K562 (cell line): ENCODE data around the gene NAGS. TPM values are rescaled to one million over a fixed set of nuclear protein-coding genes. Genes with fewer than 3 reads are reported as not detected.

Experiments
- ATAC-seq: fragments of 200-7000 bp; cut with Tn5 transposase; 3 replicates; pipeline ENCODE4 v1.9.1; 2020; ENCODE audit warnings: moderate library complexity
- BruUV-seq: library from RNA; stranded (reverse); fragments of 400-500 nt; replicated peaks from 2 replicates; lab custom pipeline; 2021; lab: Mats Ljungman, UMichigan
- CTCF ChIA-PET: fragments of 300-600 bp; formaldehyde crosslinking; extraction: SDS; loops from one replicate; lab custom pipeline; 2021; ENCODE audit warnings: low intra/inter-chr PET ratio; lab: Yijun Ruan, JAX
- POLR2A ChIA-PET: fragments of 300-600, 350-650 bp; sonication (Branson Sonifier 250); formaldehyde crosslinking; extraction: SDS; loops from one replicate; lab custom pipeline; 2021; ENCODE audit warnings: antibody characterized with exemption, inconsistent platforms; lab: Yijun Ruan, JAX
- DNase-seq, 4 experiments: peaks; one replicate each; pipeline versions ENCODE4 v3.0.0 to v3.0.0-alpha.2; 2011 to 2018; ENCODE audit warnings: low spot score in 3 of 4, mixed read lengths in 3 of 4; ENCODE audit errors: extremely low read depth in 1 of 4
- FAIRE-seq: peaks from 2 replicates; lab custom pipeline; 2011; peaks lifted over from hg19 to GRCh38; lab: Jason Lieb, UNC
- H2AFZ ChIP-seq: 2 replicates; pipeline ENCODE4 v1.6.0; 2011; ENCODE audit warnings: low read depth, low read length, control low read depth, inconsistent platforms
- H3K27ac ChIP-seq: fragments of 200-600 bp; 3 replicates; pipeline ENCODE4 v1.8.0; 2011; ENCODE audit warnings: low read depth, mild to moderate bottlenecking, control low read depth, inconsistent platforms, low read length, moderate library complexity, mixed read lengths; ENCODE audit errors: extremely low read depth
- H3K27me3 ChIP-seq, 2 experiments: fragments of 300-600 bp in 1 of 2; 2 replicates in 1 of 2; 3 replicates in 1 of 2; pipeline versions ENCODE4 v1.6.0 to v1.8.0; 2011; ENCODE audit warnings: inconsistent platforms in 2 of 2, low read length in 2 of 2, mild to moderate bottlenecking in 1 of 2, mixed read lengths in 1 of 2, moderate library complexity in 1 of 2; ENCODE audit not compliant: control insufficient read depth in 2 of 2, insufficient read depth in 2 of 2
- H3K36me3 ChIP-seq: fragments of 300-600 bp; 3 replicates; pipeline ENCODE4 v1.8.0; 2011; ENCODE audit warnings: mild to moderate bottlenecking, low read length, inconsistent platforms; ENCODE audit not compliant: control insufficient read depth, insufficient read depth
- H3K4me1 ChIP-seq, 2 experiments: fragments of 200-600 bp in 1 of 2; replicated peaks in 1 of 2; 2 replicates in 1 of 2; 3 replicates in 1 of 2; pipeline versions ENCODE4 v1.5.1 to v1.8.0; 2011; ENCODE audit warnings: inconsistent platforms in 2 of 2, low read length in 2 of 2, mild to moderate bottlenecking in 1 of 2, mixed read lengths in 1 of 2, moderate library complexity in 1 of 2; ENCODE audit not compliant: control insufficient read depth in 2 of 2, insufficient read depth in 2 of 2
- H3K4me2 ChIP-seq: 2 replicates; pipeline ENCODE4 v1.6.1; 2011; ENCODE audit warnings: low read length, control low read depth, inconsistent platforms, mixed read lengths; ENCODE audit not compliant: insufficient read depth
- H3K4me3 ChIP-seq: fragments of 200-600 bp; sonication (generic), shearing (Covaris generic); 2 replicates; pipeline ENCODE4 v1.5.1; 2016; ENCODE audit warnings: control low read depth, inconsistent platforms
- H3K79me2 ChIP-seq: fragments of 200-600 bp; 3 replicates; pipeline ENCODE4 v1.8.0; 2011; ENCODE audit warnings: low read length, inconsistent platforms; ENCODE audit not compliant: control insufficient read depth, insufficient read depth
- H3K9ac ChIP-seq, 2 experiments: 2 replicates each; pipeline versions ENCODE4 v1.6.0 to v1.6.1; 2011; ENCODE audit warnings: low read depth in 2 of 2, low read length in 2 of 2, control low read depth in 1 of 2, inconsistent platforms in 1 of 2, mild to moderate bottlenecking in 1 of 2, mixed read lengths in 1 of 2; ENCODE audit not compliant: insufficient read depth in 1 of 2
- H3K9me1 ChIP-seq: one replicate; pipeline ENCODE4 v1.6.0; 2011; ENCODE audit warnings: inconsistent platforms, mild to moderate bottlenecking, low read length, moderate library complexity; ENCODE audit not compliant: control insufficient read depth, insufficient read depth
- H3K9me3 ChIP-seq: replicated peaks from 2 replicates; pipeline ENCODE4 v1.5.1; 2011; ENCODE audit warnings: low read depth, low read length, inconsistent platforms; ENCODE audit not compliant: control insufficient read depth, insufficient read depth
- H4K20me1 ChIP-seq: replicated peaks from 2 replicates; pipeline ENCODE4 v1.6.1; 2011; ENCODE audit warnings: low read length, inconsistent platforms, mixed read lengths; ENCODE audit not compliant: control insufficient read depth, insufficient read depth
- FOXK1 ChIP-seq: sonication (generic); formaldehyde crosslinking; IDR thresholded peaks from 2 replicates; pipeline ENCODE4 v1.8.0; 2022; ENCODE audit warnings: missing genetic modification reagents, mild to moderate bottlenecking, borderline replicate concordance
- HCFC1 ChIP-seq: IDR thresholded peaks from 2 replicates; pipeline ENCODE4 v1.6.1; 2012; ENCODE audit warnings: low read depth, low read length, improper control_type of control experiment
- PCBP1 ChIP-seq: fragments of 200-400 bp; formaldehyde crosslinking; IDR thresholded peaks from 2 replicates; pipeline ENCODE4 v1.6.1; 2018; ENCODE audit warnings: mild to moderate bottlenecking, low read depth, low read length; ENCODE audit not compliant: poor library complexity, severe bottlenecking
- PML ChIP-seq: IDR thresholded peaks from 2 replicates; pipeline ENCODE4 v1.6.1; 2012; ENCODE audit warnings: low read length, inconsistent platforms
- RHOXF2B ChIP-seq: fragments of 250-450 bp; sonication (Bioruptor Pico); conservative IDR thresholded peaks from 2 replicates; pipeline ENCODE4 v1.5.1; 2021
- WGBS: fragments of 100-300 bp; shearing (Covaris generic); methylation state at CpG from one replicate; pipeline ENCODE4 v1.1.6; 2016; ENCODE audit warnings: low coverage, mixed read lengths; ENCODE audit not compliant: insufficient coverage; ENCODE audit errors: missing lambda C conversion rate; 5-methylcytosine and 5-hydroxymethylcytosine counted together
- in situ Hi-C: fragments of 300-500 bp; cut with MboI; formaldehyde crosslinking; loops from 4 replicates; pipeline ENCODE4 v1.15.0; 2018; ENCODE audit warnings: inconsistent platforms, mixed read lengths
- intact Hi-C: fragments of 100-400 bp; cut with micrococcal nuclease; formaldehyde crosslinking; loops from 2 replicates; pipeline ENCODE4 v1.14.2; 2022
- polyA plus RNA-seq, 8 experiments: library from polyadenylated mRNA; depleted of rRNA in 4 of 8; stranded (reverse) in 5 of 8; unstranded in 3 of 8; fragments of >200 nt; fragmentation: Nextera tagmentation in 2 of 8; fragmentation: Illumina TruSeq in 1 of 8; extraction: Ambion mirVana in 2 of 8; extraction: Trizol in 1 of 8; gene quantifications; 2 replicates each; pipeline versions ENCODE4 v1.2.1 to v1.2.3, GENCODE V29; 2011 to 2014; ENCODE audit warnings: inconsistent platforms in 1 of 8, missing spikeins in 1 of 8
- total RNA-seq, 7 experiments: library from RNA; depleted of rRNA in 6 of 7; stranded (reverse); fragments of >200 nt in 6 of 7; fragmentation: Illumina TruSeq in 2 of 7; extraction: Trizol in 2 of 7; gene quantifications; 2 replicates each; pipeline versions ENCODE4 v1.2.1 to v1.2.3, GENCODE V29; 2011 to 2021; ENCODE audit warnings: low replicate concordance in 1 of 7
- TF ChIP-seq, protein P1 (sequence below): fragments of 150-350 bp; IDR thresholded peaks from 2 replicates; pipeline ENCODE4 v1.6.1; 2014; ENCODE audit warnings: low read depth, mild to moderate bottlenecking, low read length, borderline replicate concordance
- TF ChIP-seq, protein P2 (sequence below), 2 experiments: fragments of 450-650 bp in 1 of 2; sonication (generic) in 1 of 2; formaldehyde crosslinking; conservative IDR thresholded peaks; 2 replicates each; pipeline versions ENCODE4 v1.4.0 to v1.8.1; 2020 to 2022; ENCODE audit warnings: mild to moderate bottlenecking in 1 of 2, missing genetic modification reagents in 1 of 2
- TF ChIP-seq, protein P3 (sequence below): fragments of 250-450 bp; sonication (Bioruptor Pico); IDR thresholded peaks from 2 replicates; pipeline ENCODE4 v1.6.1; 2021; ENCODE audit warnings: mild to moderate bottlenecking

Gene NAGS
- total and polyA plus RNA-seq, 9 of the 15 experiments (the other 6 are each of a cell fraction or from before 2014, with no cell fraction given): not detected

DNA sequence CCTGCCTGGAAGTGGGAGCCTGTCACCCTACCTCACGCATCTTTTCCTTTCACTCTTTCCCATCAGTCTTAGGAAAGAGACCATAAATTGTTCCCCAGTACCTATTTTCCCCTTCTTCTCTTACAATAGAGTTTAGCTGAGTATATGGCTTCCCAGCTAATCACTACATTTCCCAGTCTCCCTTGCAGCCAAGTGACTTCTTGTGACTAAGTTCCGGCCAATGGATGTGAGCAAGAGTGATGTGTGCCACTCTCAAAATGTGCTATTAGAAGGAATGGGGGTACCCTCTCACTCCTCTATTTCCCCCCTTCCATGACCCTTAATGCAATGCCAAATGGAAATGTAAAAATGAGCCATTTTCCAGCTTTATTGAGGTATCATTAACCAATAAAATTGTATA is 42.5 kb upstream of the NAGS start:
- CTCF ChIA-PET: no interaction called here
- WGBS: 21% methylated on average over 2 of the region's 2 CpGs

DNA sequence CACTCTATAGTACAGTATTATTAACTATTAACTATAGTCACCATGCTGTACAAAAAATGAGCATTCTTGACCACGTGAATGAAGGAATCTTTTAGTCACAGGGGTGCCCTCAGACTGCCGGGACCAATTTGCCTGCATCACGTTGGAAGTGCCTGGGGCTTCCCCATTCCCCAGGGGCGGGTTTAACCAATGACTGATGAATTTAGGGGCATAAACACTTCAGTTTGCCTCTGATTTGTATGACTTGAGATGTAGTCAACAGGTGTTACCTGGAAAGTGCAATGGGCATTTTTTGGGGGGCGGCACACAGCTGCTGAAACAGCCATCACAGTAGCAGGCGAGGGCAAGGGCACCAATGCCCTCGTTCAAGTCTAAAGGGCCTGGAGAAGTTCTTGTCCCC is 41.9 kb upstream of the NAGS start:
- Histone ChIP-seq H3K9ac (no peak overlapping the region), H3K9me3 (no peaks in the 10 kb centered on the region), H4K20me1 (no peaks in the 10 kb centered on the region), H3K79me2 (no peaks in the 10 kb centered on the region), H3K4me2 (no peak overlapping the region), H3K9me1 (no peaks in the 10 kb centered on the region), H2AFZ (no peak overlapping the region), H3K27me3 (peaks cover 23 to 49% of the 10 kb centered on the region in 2 experiments), H3K4me3 (no peak overlapping the region), H3K36me3 (no peaks in the 10 kb centered on the region), H3K27ac (no peak overlapping the region), H3K4me1 (no peaks in the 10 kb centered on the region)
- intact Hi-C loops (no loop called here), in situ Hi-C loops (no loop called here)
- ChIA-PET CTCF (no interaction called here), POLR2A (interaction anchor here (0.7 kb wide), 1 partner anchor 73 kb away, joined by 3 read pairs; no protein-coding TSS in a partner anchor)
- BruUV-seq: no TSS peak
- ATAC-seq (no peak), DNase-seq (no peak), FAIRE-seq (no peak)
- TF ChIP-seq, protein P1, sequence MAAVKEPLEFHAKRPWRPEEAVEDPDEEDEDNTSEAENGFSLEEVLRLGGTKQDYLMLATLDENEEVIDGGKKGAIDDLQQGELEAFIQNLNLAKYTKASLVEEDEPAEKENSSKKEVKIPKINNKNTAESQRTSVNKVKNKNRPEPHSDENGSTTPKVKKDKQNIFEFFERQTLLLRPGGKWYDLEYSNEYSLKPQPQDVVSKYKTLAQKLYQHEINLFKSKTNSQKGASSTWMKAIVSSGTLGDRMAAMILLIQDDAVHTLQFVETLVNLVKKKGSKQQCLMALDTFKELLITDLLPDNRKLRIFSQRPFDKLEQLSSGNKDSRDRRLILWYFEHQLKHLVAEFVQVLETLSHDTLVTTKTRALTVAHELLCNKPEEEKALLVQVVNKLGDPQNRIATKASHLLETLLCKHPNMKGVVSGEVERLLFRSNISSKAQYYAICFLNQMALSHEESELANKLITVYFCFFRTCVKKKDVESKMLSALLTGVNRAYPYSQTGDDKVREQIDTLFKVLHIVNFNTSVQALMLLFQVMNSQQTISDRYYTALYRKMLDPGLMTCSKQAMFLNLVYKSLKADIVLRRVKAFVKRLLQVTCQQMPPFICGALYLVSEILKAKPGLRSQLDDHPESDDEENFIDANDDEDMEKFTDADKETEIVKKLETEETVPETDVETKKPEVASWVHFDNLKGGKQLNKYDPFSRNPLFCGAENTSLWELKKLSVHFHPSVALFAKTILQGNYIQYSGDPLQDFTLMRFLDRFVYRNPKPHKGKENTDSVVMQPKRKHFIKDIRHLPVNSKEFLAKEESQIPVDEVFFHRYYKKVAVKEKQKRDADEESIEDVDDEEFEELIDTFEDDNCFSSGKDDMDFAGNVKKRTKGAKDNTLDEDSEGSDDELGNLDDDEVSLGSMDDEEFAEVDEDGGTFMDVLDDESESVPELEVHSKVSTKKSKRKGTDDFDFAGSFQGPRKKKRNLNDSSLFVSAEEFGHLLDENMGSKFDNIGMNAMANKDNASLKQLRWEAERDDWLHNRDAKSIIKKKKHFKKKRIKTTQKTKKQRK: no peak
- no peak for TF ChIP-seq RHOXF2B
- TF ChIP-seq, protein P2, sequence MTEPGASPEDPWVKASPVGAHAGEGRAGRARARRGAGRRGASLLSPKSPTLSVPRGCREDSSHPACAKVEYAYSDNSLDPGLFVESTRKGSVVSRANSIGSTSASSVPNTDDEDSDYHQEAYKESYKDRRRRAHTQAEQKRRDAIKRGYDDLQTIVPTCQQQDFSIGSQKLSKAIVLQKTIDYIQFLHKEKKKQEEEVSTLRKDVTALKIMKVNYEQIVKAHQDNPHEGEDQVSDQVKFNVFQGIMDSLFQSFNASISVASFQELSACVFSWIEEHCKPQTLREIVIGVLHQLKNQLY (CRISPR knock-in tag; conservative IDR thresholded peaks at IDR 0.05): no peak
- WGBS: 2% methylated on average over 7 of the region's 7 CpGs

More for the DNA sequence above, 42.5 kb upstream of the NAGS start:
- no peaks in the 10 kb centered on the region for H3K36me3 ChIP-seq
- H3K4me3 ChIP-seq: no peak overlapping the region
- peak; percentile 30; the same call in 1 of the 2 replicates for TF ChIP-seq HCFC1
- TF ChIP-seq PCBP1: no peak
- TF ChIP-seq, protein P3, sequence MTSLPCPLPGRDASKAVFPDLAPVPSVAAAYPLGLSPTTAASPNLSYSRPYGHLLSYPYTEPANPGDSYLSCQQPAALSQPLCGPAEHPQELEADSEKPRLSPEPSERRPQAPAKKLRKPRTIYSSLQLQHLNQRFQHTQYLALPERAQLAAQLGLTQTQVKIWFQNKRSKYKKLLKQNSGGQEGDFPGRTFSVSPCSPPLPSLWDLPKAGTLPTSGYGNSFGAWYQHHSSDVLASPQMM (CRISPR knock-in tag): no peak
- no peak for TF ChIP-seq PML
- no peak for TF ChIP-seq FOXK1 (CRISPR knock-in tag)
- no peaks in the 10 kb centered on the region for H3K4me1 ChIP-seq
- FAIRE-seq (no peak), ATAC-seq (no peak), DNase-seq (no peak)
- no peak overlapping the region for H2AFZ ChIP-seq
- no peaks in the 10 kb centered on the region for H3K9me3 ChIP-seq
- no peak overlapping the region for H3K4me2 ChIP-seq
- in situ Hi-C loops (no loop called here), intact Hi-C loops (no loop called here)
- no peaks in the 10 kb centered on the region for H3K79me2 ChIP-seq
- POLR2A ChIA-PET: interaction anchor here (0.7 to 1.2 kb wide), 2 partner anchors 18 to 72 kb away, joined by 3 to 4 read pairs; no protein-coding TSS in a partner anchor
- H3K9me1 ChIP-seq: no peaks in the 10 kb centered on the region
- no peaks in the 10 kb centered on the region for H4K20me1 ChIP-seq
- no TSS peak for BruUV-seq
- no peak overlapping the region for H3K27ac ChIP-seq
- H3K9ac ChIP-seq: no peak overlapping the region
- H3K27me3 ChIP-seq: peaks cover 23 to 43% of the 10 kb centered on the region in 2 experiments
